IPS DF 19.7 (cell line): ENCODE data around the gene HDLBP.

Experiments used
- DNase-seq: peaks from one replicate; pipeline ENCODE4 v3.0.0-alpha.2; 2013; ENCODE audit warnings: low read depth, low spot score

HDLBP gene

DNA sequence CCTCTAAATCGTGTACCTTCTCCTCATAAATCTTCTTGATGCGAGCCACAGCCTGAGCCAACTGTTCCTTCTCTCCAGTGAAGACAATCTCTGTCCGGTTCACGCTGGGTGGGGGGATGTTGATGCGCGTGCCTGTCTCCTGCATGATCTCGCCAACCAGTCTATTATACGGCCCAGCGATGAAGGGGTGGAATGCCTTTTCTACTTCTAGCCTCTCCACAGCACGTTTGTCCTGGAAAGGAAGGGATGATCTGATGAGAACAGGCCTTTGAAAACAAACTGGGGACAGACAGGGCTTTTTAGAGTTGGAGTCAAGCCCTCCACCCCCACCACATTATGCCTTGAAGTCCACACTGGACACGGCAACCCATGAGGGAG, 59.3 kb downstream of the HDLBP start:
- DNase-seq, result no peak

DNA sequence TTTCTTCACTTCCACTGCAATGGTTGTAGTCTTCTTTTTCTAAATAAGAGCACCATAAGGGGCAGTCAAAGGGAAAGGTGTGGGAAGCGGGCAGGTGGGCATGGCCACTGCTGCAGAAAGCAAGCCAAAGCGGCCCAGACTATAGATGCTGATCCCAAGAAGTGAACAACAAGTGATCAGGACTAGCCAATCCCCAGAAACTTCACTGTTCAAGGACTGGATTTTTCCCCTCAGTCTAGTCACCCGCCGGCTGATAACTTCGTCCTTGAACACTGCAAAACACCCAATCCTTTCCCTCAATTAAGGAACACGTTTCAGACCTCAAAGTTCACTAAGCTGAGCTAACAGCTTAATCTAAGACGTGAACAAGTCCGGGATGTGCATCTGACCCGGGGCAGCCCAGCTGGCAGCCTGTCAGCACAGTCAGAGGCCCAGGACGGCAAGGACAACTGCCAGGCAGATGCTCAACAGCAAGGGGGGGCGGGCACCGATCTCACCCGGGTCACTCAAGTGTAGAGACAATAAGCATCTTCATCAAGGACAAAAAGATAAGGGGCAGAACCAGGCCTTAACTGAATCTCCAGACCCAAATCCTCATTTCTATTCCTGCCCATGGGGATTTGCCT, 59.8 kb downstream of the HDLBP start:
- no peak for DNase-seq

DNA sequence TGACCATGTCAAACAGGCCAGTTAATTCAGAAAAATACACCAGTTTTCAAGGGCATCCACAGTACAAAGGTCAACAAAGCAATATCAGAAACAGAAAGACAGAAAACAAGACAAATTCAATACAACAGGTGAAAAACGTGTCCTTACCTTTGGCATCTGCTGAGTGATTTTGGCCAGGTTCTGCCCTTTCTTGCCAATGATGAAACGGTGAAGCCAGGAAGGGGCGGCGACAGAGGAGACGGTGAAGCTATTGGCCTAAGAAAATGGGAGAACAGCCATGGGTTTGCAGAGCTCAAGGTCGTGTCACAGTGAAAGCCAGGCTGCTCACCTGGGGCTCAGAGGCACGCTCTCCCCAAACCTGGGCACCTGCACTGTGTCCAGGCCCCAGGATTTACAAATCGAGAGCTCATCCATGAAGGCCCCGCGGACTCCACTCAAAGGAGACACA, 60.5 kb downstream of the HDLBP start:
- no peak for DNase-seq

DNA sequence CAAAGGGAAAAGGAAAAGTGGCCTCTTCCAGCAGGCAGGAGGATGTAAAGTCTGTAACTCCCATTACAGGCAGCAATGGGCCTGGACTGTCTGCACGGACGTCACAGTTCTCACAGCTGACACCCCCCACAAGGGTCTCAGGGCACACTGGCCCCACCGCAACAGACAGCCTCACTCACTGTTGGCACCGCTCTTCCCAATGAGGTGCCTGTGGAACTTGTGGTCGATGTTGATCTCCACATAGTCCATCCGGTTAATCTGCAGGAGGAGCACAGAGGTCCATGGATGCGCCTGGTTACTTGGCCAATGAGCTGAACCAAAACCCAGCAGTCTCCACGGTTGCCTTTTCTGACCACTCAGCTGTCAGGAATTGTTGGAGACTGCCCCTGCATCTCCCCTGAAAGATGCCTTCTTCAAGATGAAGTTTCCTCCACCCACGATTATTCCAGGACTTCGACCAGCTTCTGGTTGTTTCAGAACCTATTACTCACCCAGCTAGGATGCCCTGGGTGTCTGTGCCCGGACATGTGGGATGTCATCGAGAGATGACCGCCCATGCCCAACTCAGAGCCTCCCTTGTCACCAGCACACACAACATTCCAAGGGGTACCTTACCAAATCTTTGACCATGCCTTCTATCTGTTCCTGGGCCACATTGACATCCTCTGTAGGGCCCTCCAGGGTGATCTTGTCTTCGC, 62.5 kb downstream of the HDLBP start:
- DNase-seq, result no peak

DNA sequence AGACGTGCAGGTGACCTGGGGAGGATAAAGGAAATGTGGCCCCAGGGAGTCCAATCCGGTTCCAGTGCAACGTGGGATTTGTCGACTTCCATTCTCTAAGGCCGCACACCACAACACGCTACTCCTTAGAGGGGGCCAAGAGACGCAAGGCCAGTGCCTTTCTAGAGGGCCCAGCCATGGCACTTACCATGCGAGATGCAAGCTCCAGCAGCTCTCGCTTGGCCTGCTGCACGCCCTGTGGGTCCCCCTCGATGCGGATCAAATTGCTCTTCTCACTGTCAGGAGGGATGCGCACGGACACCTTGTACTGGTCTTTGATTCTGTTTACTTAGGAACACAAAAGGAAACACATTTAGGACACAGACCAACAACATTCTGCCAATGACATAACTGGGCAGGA, 65.8 kb downstream of the HDLBP start:
- DNase-seq, result no peak

DNA sequence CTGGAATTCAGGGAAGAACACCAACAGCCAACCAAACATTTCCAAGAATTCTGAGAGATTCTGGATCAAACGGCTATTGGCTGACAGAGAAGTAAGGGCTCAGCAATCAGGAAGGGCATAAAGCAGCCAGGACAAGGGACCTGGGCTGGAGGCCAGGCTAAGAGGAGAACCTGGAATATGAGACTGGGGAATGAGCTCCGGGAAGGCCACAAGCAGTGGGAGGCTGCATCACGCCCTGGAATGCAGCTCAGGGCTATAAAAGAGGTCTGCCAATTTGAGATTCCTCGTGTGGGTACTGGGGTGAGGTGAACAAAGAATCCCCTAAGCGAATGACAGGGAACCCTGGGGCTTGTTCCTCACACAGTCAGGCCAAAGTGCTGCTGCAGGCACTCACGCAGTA, 66.6 kb downstream of the HDLBP start:
- DNase-seq, result no peak

DNA sequence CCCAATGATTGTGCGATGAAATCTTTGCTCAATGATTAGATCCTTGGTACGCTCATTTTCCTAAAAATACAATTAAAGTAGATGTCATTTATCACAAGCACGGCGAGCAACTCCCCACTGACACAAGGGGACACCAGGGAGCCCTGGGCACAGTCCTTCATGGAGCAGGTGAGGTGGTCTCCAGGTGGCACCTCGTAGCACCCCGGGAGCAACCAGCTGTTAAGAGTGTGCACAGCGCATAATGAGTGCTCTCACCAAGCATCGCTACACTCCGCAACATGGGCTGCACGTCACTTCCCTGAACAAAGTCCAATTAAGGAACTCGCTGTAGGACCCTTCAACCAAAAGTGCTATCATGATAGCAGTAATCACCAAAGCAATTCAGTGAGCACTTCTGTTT, 67.2 kb downstream of the HDLBP start:
- no peak for DNase-seq

DNA sequence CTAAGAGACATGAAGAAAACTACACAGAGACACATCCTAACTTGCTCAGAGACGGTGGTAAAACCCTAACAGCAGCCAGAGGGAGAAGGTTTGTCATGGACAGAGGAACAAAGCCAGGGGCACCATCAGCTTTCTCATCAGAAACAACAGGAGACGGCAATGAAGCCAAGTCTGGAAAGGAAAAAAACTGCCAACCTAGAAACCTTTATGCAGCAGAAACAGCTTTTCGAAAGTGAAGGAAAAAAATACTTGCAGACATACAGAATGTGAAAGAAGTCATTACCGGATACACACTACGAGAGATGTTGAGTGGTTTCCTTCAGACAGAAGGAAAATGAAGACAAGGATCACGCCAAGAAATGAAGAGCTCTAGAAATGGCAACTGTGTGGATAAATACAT, 71.1 kb downstream of the HDLBP start:
- DNase-seq, result no peak

DNA sequence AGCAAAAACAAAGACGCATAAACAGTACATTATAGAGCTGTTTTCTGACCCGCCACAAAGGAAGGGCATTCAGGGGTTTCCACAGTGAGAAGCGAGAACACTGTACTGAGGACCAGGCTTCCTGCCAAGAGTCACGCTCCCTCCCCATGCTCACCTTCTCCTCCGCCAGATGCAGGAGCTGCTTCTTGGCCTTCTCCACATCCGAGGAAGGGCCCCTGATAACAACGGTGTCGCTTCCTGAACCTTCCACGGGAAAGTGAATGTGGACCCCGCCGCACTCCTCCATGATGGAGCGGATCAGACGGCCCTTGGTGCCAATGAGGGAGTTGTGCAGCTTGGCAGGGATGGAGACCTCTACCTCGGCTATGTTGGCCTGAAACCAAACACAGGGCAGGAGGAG, 73.2 kb downstream of the HDLBP start:
- DNase-seq, result no peak

DNA sequence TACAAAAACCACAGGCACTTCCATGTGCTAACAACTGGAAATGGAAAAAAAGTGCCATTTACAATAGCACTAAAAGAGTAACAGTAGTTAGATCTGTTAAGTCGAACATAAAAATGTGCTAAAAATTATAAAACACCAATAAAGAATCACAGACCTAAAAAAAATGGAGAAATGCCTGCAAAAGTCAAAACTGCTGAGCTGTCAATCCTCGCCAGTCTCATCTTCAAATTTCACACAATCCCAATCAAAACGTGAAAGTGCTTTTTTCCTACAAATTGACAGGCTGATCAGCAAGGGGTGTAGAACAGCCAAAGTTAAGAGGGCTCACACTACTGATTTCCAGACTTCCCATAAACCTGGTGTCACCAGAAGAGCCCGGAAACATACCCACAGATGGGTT, 73.8 kb downstream of the HDLBP start:
- DNase-seq, result no peak

DNA sequence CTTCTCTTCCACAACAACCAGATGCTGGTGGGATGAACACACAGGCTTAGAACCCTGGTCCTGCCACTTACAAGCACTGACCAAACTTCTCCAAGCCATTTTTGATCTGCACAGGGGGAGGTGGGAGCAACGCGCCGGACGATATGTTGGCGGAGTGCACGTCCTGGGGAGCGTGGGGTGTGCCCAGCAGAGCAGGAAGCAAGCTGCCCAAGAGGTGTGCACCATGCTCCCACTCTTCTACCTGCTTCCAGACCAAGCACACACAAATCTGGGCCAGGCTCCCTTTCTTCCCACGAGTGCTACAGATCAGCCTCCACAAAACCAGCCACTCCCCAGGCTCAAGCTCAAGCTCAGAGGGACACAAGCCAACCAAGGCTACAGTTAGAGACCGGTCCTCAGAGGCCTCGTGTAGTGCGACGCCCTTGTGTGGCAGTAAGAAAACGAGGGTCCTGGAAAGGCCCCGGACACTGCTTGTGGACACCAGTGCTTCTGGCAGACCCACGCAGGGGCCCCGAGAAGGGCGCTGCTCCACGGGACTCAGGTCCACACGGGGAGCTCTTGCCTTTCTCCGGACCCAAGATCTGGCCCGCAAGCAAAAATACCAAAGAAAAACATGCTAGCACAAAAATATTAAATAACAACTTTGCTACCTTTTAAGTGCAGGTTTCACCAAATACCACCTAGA, 75.0 kb downstream of the HDLBP start:
- no peak for DNase-seq

DNA sequence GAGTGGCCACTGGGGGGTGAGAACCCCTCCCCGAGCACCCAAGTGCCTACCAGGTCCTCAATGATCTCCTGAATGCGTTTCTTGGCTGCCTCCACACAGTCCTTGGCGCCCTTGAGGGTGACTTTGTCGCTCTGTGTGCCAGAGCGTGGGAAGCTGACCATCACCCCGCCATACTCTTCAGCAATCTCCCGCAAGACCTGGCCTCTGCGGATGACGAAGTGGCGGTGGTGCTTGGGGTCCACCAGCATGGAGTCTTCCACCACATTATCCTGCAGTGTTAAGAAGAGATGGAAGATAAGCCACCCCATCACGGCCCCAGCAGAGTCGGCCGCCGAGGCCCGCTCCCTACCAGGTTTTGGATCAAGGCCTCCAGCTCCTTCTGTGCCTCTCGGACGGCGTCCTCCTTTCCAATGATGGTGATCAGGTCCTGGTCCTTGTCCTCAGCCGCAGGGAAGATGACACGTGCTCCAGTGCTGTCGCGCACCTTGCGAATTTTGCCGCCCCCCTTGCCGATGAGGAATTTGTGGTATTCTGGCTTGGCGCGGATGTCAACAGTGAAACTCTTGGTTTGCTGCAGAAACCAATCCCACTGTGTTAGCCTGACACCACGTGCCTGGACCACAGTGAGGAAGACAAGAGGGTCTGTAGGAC, 75.8 kb downstream of the HDLBP start:
- DNase-seq, result no peak

DNA sequence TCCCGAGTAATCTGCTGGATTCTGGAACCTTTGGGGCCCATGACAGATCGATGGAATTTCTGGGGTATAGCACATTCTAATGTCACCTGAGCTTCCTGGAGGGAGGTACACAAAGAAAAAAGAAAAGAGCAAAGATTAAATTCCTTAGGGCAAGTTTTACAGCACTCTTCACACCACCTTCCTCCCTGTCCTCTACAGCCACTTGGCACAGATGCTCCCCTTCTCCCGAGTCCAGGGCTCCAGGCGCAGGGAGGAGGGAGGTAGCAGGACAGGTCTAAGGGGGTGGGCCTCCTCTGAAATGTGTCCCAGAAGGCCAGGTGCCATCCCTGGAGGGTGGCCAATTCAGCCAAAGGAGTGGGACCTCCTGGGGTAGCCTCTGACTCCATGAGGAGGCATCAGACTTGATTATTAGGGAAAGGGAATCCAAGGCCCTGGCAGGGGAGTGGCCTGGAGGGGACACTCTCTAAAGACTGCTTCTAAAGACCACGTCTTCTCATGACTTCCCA, 76.7 kb downstream of the HDLBP start:
- DNase-seq, result no peak

DNA sequence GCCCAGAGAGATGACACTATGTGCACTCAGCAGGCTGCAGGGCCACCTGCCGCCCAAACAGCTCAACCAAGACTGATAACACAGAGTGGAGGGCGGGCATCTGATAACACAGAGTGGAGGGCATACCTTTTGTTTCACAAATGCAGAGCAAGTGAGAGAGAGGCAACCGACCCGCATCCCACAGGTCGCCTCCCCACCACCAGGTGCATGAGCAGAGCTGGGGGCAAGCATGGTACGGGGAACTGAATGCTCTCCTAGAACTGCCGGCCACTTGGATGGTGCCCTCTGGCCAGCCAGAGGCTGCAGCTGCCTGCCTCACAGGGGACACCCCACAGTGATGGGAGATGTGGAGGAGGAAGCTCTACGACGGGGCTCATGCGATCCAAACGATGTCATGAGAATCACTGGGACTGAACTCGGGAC, 77.5 kb downstream of the HDLBP start:
- DNase-seq, result no peak

DNA sequence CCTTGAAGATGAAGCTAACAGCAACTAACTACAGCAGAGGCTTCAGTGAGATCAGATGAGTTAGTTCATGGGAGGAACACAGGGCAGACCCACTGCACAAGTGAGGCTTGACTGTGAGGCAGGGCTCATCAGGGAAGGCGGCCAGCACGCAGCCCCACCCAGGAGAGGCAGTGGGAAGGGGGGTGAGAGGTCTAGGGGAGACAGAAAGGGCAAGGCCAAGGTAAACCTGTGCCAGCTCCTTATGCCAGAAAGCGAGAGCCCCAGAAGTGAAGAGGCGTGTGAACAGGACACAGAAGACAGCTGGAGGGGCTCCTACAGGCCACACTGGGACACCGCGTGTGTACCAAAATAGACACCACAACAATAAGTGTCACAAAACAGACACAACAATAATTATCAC, 78.4 kb downstream of the HDLBP start:
- DNase-seq, result no peak

DNA sequence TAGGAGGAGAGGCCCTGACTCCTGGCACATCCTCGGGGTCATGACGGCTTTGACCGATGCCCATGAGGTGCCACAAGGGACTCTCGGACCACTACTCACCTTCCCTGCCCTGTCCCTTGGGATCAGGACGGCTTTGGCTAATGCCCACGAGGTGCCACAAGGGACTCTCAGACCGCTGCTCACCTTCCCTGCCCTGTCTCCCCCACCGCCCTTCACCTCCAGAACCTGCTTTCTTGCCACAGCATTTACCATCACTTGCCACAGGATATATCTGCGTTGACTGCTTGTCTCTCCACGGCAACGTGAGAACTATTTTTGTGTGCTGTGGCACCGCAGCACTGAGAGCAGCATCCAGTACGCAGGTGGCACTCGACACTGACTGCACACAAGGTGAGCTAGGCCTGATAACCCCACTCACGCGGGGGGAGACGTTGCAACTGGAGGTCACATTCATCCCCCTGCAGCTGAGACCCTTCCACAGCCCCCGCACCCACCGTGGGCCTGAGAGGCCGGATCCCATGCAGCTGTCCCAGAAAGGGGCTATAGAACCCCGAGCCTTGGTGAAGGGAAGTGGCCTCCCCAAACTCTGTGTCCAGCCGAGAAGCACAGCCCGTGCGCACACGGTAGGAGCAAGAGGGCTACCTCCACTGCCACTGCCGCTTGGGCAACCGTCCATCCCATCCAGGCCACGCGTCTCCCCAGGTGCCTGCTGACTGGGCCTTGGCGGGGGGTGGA, 79.4 kb downstream of the HDLBP start:
- DNase-seq, result no peak

DNA sequence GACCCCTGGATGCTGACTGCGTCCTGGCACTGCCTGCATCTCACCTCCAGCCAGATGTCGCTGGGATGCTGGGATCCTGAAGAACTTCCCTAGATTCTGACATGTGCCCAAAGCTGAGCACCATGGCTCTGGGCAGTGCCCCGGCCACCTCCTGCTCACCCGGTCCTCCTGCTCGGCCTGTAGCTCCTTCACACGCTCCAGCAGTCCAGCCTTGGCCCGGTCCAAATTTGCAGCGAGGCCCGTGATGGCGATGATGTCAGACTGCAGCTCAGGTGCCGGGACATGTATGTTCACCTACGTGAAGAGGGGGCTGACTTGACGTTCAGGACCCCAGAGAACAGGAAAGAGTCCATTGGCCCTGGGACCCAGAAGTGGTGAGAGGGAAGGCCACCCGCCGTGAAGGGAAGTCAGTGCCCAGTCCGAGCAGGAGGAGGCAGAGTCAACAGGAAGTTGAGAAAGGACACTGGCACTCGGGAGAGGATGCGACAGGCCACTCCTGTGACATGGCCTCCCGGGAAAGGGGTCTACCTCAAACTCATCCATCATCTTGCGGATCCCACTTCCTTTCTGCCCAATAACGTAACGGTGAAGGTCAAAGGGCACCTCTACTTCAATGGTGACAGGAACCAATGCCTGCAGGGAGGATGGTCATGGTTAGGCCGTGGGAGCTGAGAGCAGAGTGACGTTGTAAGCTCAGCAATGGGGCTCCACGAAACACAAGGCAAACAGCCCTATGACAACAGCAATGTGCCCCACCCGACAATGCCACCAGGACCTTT, 80.3 kb downstream of the HDLBP start:
- DNase-seq, result no peak

DNA sequence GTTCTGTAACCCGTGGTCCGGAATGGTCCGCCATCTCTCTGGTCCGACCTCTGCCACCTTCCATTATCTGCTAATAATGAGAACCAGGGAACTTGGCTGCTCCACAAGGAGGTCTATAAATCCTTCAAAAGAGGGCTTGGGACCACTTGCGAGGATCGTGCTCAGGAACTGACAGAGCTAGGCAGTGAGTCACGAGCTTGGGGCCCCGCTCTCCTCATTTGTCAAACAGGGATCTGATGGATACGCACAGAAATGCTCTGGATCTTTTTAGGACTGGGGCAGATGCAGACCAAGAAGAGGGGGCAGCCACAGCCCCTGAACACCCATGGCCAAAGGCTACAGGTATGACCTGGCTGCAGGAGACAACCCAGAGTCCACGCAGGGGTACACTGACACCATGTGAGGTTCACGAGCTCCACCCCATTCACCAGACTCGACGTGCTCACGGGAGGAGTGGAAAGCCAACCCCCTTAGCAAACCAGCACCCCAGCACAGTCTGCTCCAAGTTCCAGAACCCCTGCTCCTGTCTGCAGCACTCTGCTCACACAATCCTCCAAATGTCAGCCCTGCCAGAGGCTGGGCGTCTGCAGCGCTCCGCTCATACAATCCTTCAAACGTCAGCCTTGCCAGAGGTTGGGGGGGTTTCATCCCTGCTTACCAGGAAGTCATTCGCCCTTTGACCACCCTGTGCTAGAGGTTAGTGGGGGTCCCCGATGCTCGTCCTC, 81.2 kb downstream of the HDLBP start:
- no peak for DNase-seq

DNA sequence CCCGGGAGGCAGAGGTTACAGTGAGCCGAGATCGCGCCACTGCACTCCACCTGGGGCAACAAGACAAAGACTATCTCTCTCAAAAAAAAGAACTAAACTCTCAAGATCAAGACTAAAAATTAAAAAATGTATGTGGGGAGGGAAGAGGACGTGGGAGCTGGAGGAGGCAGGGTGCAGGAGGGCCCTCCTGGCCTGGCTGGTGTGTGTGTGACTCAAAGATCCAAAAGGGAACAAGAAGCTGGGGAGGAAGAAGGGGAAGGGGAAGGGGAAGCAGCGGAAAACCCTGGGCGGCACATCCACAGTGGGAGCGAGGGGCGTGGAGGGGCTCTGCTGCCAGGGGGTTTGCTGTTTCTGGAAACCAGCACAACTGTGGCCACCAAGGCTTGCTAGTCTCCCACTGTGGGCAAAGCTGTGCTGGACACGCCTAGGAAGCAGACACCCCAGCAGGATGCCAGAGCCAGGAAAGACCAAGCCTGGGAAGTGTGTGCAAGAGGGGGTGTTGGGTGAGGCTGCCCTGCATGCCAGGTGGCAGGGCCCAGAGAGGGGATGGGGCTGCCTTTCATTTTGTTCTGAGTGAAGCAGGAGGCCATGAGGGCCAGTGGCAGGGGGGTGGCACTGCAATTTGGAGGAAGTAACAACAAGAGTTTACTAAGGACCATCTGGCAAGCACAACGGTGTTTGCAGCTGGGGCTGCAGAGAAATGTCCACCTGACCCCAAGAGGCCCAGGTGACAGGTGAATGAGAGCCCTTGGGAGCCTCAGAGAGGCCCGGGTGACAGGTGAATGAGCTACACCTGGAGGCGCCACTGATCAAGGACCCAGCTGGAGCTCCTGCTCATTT, 82.5 kb downstream of the HDLBP start:
- no peak for DNase-seq
